HepG2 (cell line): ENCODE data around the gene USP7. TPM values are rescaled to one million over a fixed set of nuclear protein-coding genes. Genes with fewer than 3 reads are reported as not detected.
A peak's percentile ranks its signal among the peaks of the same experiment; 100 is the strongest.

ENCODE experiments used
- ATAC-seq: fragments of 200-7000 bp; cut with Tn5 transposase; 3 replicates; pipeline ENCODE4 v1.9.1; 2020; ENCODE audit warnings: mild to moderate bottlenecking, moderate library complexity
- BruUV-seq: library from RNA; stranded (reverse); fragments of 400-500 nt; replicated peaks from 2 replicates; lab custom pipeline; 2021; lab: Mats Ljungman, UMichigan
- CTCF ChIA-PET: fragments of 300-600 bp; formaldehyde crosslinking; extraction: SDS; loops from one replicate; lab custom pipeline; 2021; ENCODE audit warnings: low total read pairs, inconsistent platforms, low intra/inter-chr PET ratio; lab: Yijun Ruan, JAX
- POLR2A ChIA-PET: fragments of 350-600 bp; sonication (Branson Sonifier 250); formaldehyde crosslinking; loops from one replicate; lab custom pipeline; 2020; ENCODE audit warnings: antibody characterized with exemption, inconsistent platforms; lab: Yijun Ruan, JAX
- DNase-seq: peaks from one replicate; pipeline ENCODE4 v3.0.0-alpha.2; 2015; ENCODE audit warnings: low spot score
- FAIRE-seq: peaks from 3 replicates; lab custom pipeline; 2011; peaks lifted over from hg19 to GRCh38; lab: Jason Lieb, UNC
- H2AFZ ChIP-seq: one replicate; pipeline ENCODE4 v1.6.1; 2011; ENCODE audit warnings: low read length, inconsistent platforms
- H3K27ac ChIP-seq: fragments of 300-600 bp; 3 replicates; pipeline ENCODE4 v1.8.0; 2011; ENCODE audit warnings: mixed run types, mild to moderate bottlenecking, mixed read lengths, low read length, inconsistent platforms; ENCODE audit not compliant: insufficient read depth; ENCODE audit errors: extremely low read length
- H3K27me3 ChIP-seq, 2 experiments: fragments of 200-600 bp in 1 of 2; 2 replicates in 1 of 2; 3 replicates in 1 of 2; pipeline versions ENCODE4 v1.6.0 to v1.8.0; 2011; ENCODE audit warnings: low read length in 2 of 2, mild to moderate bottlenecking in 2 of 2, moderate library complexity in 2 of 2, inconsistent platforms in 1 of 2; ENCODE audit not compliant: insufficient read depth in 2 of 2, control insufficient read depth in 1 of 2
- H3K36me3 ChIP-seq, 2 experiments: fragments of 200-600 bp in 1 of 2; replicated peaks in 1 of 2; 2 replicates in 1 of 2; 3 replicates in 1 of 2; pipeline versions ENCODE4 v1.5.1 to v1.8.0; 2011; ENCODE audit warnings: low read length in 2 of 2, inconsistent platforms in 1 of 2; ENCODE audit not compliant: insufficient read depth in 2 of 2, control insufficient read depth in 1 of 2
- H3K4me1 ChIP-seq: 2 replicates; pipeline ENCODE4 v1.5.1; 2012; ENCODE audit warnings: low read length, inconsistent platforms; ENCODE audit not compliant: insufficient read depth
- H3K4me2 ChIP-seq: 2 replicates; pipeline ENCODE4 v1.6.0; 2011; ENCODE audit warnings: low read depth, low read length, inconsistent platforms
- H3K4me3 ChIP-seq, 3 experiments: fragments of 200-600 bp in 1 of 3; sonication (generic), shearing (Covaris generic) in 1 of 3; replicated peaks in 1 of 3; 2 replicates each; pipeline ENCODE4 v1.5.1; 2011 to 2016; ENCODE audit warnings: low read length in 3 of 3, inconsistent platforms in 2 of 3, low read depth in 2 of 3, mild to moderate bottlenecking in 2 of 3, control low read depth in 1 of 3, mixed read lengths in 1 of 3; ENCODE audit not compliant: insufficient read depth in 1 of 3
- H3K79me2 ChIP-seq: one replicate; pipeline ENCODE4 v1.6.1; 2011; ENCODE audit warnings: low read length, inconsistent platforms; ENCODE audit not compliant: insufficient read depth
- H3K9ac ChIP-seq: 2 replicates; pipeline ENCODE4 v1.6.0; 2011; ENCODE audit warnings: mild to moderate bottlenecking, low read depth, low read length, inconsistent platforms; ENCODE audit not compliant: insufficient read depth
- H3K9me3 ChIP-seq: 2 replicates; pipeline ENCODE4 v1.5.1; 2012; ENCODE audit warnings: mild to moderate bottlenecking, low read length
- H4K20me1 ChIP-seq: 2 replicates; pipeline ENCODE4 v1.6.0; 2011; ENCODE audit warnings: inconsistent platforms, mild to moderate bottlenecking, low read length, moderate library complexity; ENCODE audit not compliant: insufficient read depth
- DDIT3 ChIP-seq: sonication (generic); formaldehyde crosslinking; IDR thresholded peaks from 2 replicates; pipeline ENCODE4 v1.4.0; 2020; ENCODE audit warnings: mild to moderate bottlenecking, missing genetic modification reagents
- GPBP1L1 ChIP-seq: sonication (generic); formaldehyde crosslinking; IDR thresholded peaks from 2 replicates; pipeline ENCODE4 v1.5.0; 2020; ENCODE audit warnings: mild to moderate bottlenecking, missing genetic modification reagents
- GTF3A ChIP-seq: sonication (generic); formaldehyde crosslinking; conservative IDR thresholded peaks from 2 replicates; pipeline ENCODE4 v1.4.0; 2020; ENCODE audit warnings: mild to moderate bottlenecking, missing genetic modification reagents
- GZF1 ChIP-seq: sonication (generic); formaldehyde crosslinking; IDR thresholded peaks from 2 replicates; pipeline ENCODE4 v1.5.1; 2020; ENCODE audit warnings: mild to moderate bottlenecking, missing genetic modification reagents
- HNF1B ChIP-seq: sonication (generic); formaldehyde crosslinking; IDR thresholded peaks from 2 replicates; pipeline ENCODE4 v1.5.1; 2020; ENCODE audit warnings: mild to moderate bottlenecking, moderate library complexity, missing genetic modification reagents
- MAFF ChIP-seq: IDR thresholded peaks from 2 replicates; pipeline ENCODE4 v1.6.1; 2011; ENCODE audit warnings: low read depth, low read length, improper control_type of control experiment
- MTF1 ChIP-seq: sonication (generic); formaldehyde crosslinking; IDR thresholded peaks from 2 replicates; pipeline ENCODE4 v1.5.0; 2020; ENCODE audit warnings: missing genetic modification reagents
- PHF5A ChIP-seq: IDR thresholded peaks from one replicate; pipeline ENCODE4 v1.6.1; 2018; ENCODE audit warnings: low read depth, missing genetic modification reagents; ENCODE audit not compliant: unreplicated experiment
- POGK ChIP-seq: sonication (generic); formaldehyde crosslinking; conservative IDR thresholded peaks from 2 replicates; pipeline ENCODE4 v1.8.0; 2022; ENCODE audit warnings: mild to moderate bottlenecking, moderate library complexity, missing genetic modification reagents
- RBM22 ChIP-seq: fragments of 200-400 bp; formaldehyde crosslinking; optimal IDR thresholded peaks from 2 replicates; pipeline ENCODE3; 2017; ENCODE audit warnings: mild to moderate bottlenecking, low read length, moderate library complexity
- ZBTB26 ChIP-seq: IDR thresholded peaks from 2 replicates; pipeline ENCODE4 v1.6.1; 2016; ENCODE audit warnings: missing compliant biosample characterization, missing genetic modification reagents, borderline replicate concordance
- ZNF724P ChIP-seq: sonication (generic); formaldehyde crosslinking; IDR thresholded peaks from 2 replicates; pipeline ENCODE4 v1.8.0; 2022; ENCODE audit warnings: missing genetic modification reagents, borderline replicate concordance
- ZNF891 ChIP-seq: sonication (generic); formaldehyde crosslinking; IDR thresholded peaks from 2 replicates; pipeline ENCODE4 v1.5.0; 2020; ENCODE audit warnings: mild to moderate bottlenecking, missing genetic modification reagents
- ZSCAN12 ChIP-seq: sonication (generic); formaldehyde crosslinking; IDR thresholded peaks from 2 replicates; pipeline ENCODE4 v1.9.0; 2021; ENCODE audit warnings: mild to moderate bottlenecking, missing genetic modification reagents
- WGBS: methylation state at CpG from one replicate; pipeline ENCODE4 v1.1.6; 2017; ENCODE audit warnings: low lambda C conversion rate; 5-methylcytosine and 5-hydroxymethylcytosine counted together
- in situ Hi-C: cut with HindIII; loops from 2 replicates; pipeline ENCODE4 v1.10.0; 2017; ENCODE audit warnings: low pct_unique_long_range_greater_than_20kb; ENCODE audit not compliant: extremely low pct_ligation_motif_present
- intact Hi-C: fragments of 100-400 bp; cut with micrococcal nuclease; formaldehyde crosslinking; loops from one replicate; pipeline ENCODE4 v1.10.0; 2022; ENCODE audit not compliant: unreplicated experiment
- polyA plus RNA-seq, 8 experiments: library from polyadenylated mRNA; depleted of rRNA in 3 of 8; stranded (reverse) in 7 of 8; unstranded in 1 of 8; fragments of >200 nt; fragmentation: Illumina TruSeq in 4 of 8; extraction: Trizol in 4 of 8; gene quantifications; 2 replicates each; pipeline versions ENCODE4 v1.2.1 to v1.2.3, GENCODE V29; 2011 to 2016; ENCODE audit warnings: low read depth in 4 of 8, missing spikeins in 1 of 8, mixed read lengths in 1 of 8; ENCODE audit not compliant: insufficient read depth in 1 of 8
- total RNA-seq, 5 experiments: library from RNA; depleted of rRNA; stranded (reverse); fragments of >200 nt; fragmentation: Illumina TruSeq; extraction: Trizol; gene quantifications; 2 replicates each; pipeline ENCODE4 v1.2.3, GENCODE V29; 2016; ENCODE audit warnings: low read depth in 1 of 5

USP7 gene
- total and polyA plus RNA-seq, 2 of the 13 experiments (the other 11 are each of a cell fraction or from before 2014, with no cell fraction given): 52.5 to 173 TPM

- no peaks in the 10 kb centered on the region for H3K4me1 ChIP-seq
- H3K27me3 ChIP-seq: no peaks in the 10 kb centered on the region
- peaks cover 16% of the 10 kb centered on the region; the same call in 1 of the 2 replicates for H4K20me1 ChIP-seq
- H3K27ac ChIP-seq: no peak overlapping the region
- POLR2A ChIA-PET: no interaction called here
- no peak for ATAC-seq
- no peak for FAIRE-seq
- H3K4me3 ChIP-seq: no peak overlapping the region
- H3K9ac ChIP-seq: no peak overlapping the region
- no peak overlapping the region for H2AFZ ChIP-seq
- CTCF ChIA-PET: no interaction called here
- in situ Hi-C loops (no loop called here), intact Hi-C loops (loop anchor here (5.0 kb wide), 1 partner anchor 228 kb away; no protein-coding TSS in a partner anchor)
- H3K79me2 ChIP-seq: peaks cover 9% of the 10 kb centered on the region
- no peaks in the 10 kb centered on the region for H3K9me3 ChIP-seq
- H3K36me3 ChIP-seq: peaks cover 65 to 96% of the 10 kb centered on the region in 2 experiments
- DNase-seq: no peak
- H3K4me2 ChIP-seq: no peak overlapping the region
- 95% methylated on average over 8 of the region's 8 CpGs for WGBS
- BruUV-seq: no TSS peak
- TF ChIP-seq GZF1: no peak
- no peak for TF ChIP-seq GPBP1L1 (CRISPR knock-in tag)
- no peak for TF ChIP-seq ZNF891 (CRISPR knock-in tag)
- TF ChIP-seq POGK: no peak
- TF ChIP-seq RBM22: peak; percentile 76
- TF ChIP-seq DDIT3: no peak
- no peak for TF ChIP-seq PHF5A
- TF ChIP-seq MTF1 (CRISPR knock-in tag): no peak
- no peak for TF ChIP-seq ZSCAN12 (CRISPR knock-in tag)
- peak; percentile 95 for TF ChIP-seq MAFF
- no peak for TF ChIP-seq HNF1B (CRISPR knock-in tag)
- 0 out of 2 replicates have a peak, but pooled peaks have one; percentile 44 for TF ChIP-seq ZNF724P (CRISPR knock-in tag)
- TF ChIP-seq GTF3A (CRISPR knock-in tag): no peak
- no peak for TF ChIP-seq ZBTB26 (CRISPR knock-in tag)
These were observed 54.8 kb downstream of the USP7 start for GRCh38 chr16:8908810-8909468.
